OCI-LY7 (cell line): ENCODE measurements around the gene C16orf96. TPM values are rescaled to one million over a fixed set of nuclear protein-coding genes. Genes with fewer than 3 reads are reported as not detected.

ENCODE experiments used
- BruUV-seq: library from RNA; stranded (reverse); fragments of 400-500 nt; replicated peaks from 2 replicates; lab custom pipeline; 2021; lab: Mats Ljungman, UMichigan
- CTCF ChIA-PET: fragments of 300-600 bp; sonication (Branson Sonifier 250); formaldehyde crosslinking; loops from one replicate; lab custom pipeline; 2022; ENCODE audit warnings: antibody characterized with exemption; ENCODE audit not compliant: unreplicated experiment; lab: Charles Lee
- POLR2A ChIA-PET: fragments of 300-600 bp; sonication (Branson Sonifier 250); formaldehyde crosslinking; loops from one replicate; lab custom pipeline; 2022; ENCODE audit warnings: antibody characterized with exemption; lab: Charles Lee
- DNase-seq: peaks from one replicate; pipeline ENCODE4 v3.0.0-alpha.2; 2015; ENCODE audit warnings: low spot score
- H2AFZ ChIP-seq: fragments of 200-600 bp; sonication (generic), shearing (Covaris generic); 2 replicates; pipeline ENCODE4 v1.6.1; 2014; ENCODE audit warnings: mild to moderate bottlenecking, antibody characterized with exemption, low read length, moderate library complexity
- H3K27ac ChIP-seq: fragments of 200-600 bp; sonication (generic); 2 replicates; pipeline ENCODE4 v1.5.1; 2014; ENCODE audit warnings: mixed run types, low read depth, mild to moderate bottlenecking, moderate library complexity, low read length, inconsistent platforms; ENCODE audit not compliant: poor library complexity, severe bottlenecking
- H3K36me3 ChIP-seq: fragments of 200-600 bp; sonication (generic); 2 replicates; pipeline ENCODE4 v1.6.1; 2014; ENCODE audit warnings: mild to moderate bottlenecking, antibody characterized with exemption, low read length, moderate library complexity, mixed read lengths; ENCODE audit not compliant: insufficient read depth
- H3K4me1 ChIP-seq: fragments of 200-600 bp; sonication (generic); 2 replicates; pipeline ENCODE4 v1.5.1; 2014; ENCODE audit warnings: mild to moderate bottlenecking, low read length; ENCODE audit not compliant: insufficient read depth, poor library complexity, severe bottlenecking
- H3K4me2 ChIP-seq: fragments of 200-600 bp; sonication (generic); 2 replicates; pipeline ENCODE4 v1.6.1; 2014; ENCODE audit warnings: mild to moderate bottlenecking, low read length
- H3K4me3 ChIP-seq: fragments of 200-600 bp; sonication (generic); 2 replicates; pipeline ENCODE4 v1.5.1; 2014; ENCODE audit warnings: mild to moderate bottlenecking, low read depth, low read length; ENCODE audit not compliant: poor library complexity, severe bottlenecking
- H3K79me2 ChIP-seq: fragments of 200-600 bp; sonication (generic); 2 replicates; pipeline ENCODE4 v1.6.1; 2016; ENCODE audit warnings: low read depth, mild to moderate bottlenecking, low read length, moderate library complexity, mixed read lengths; ENCODE audit not compliant: insufficient read depth
- H3K9me2 ChIP-seq: fragments of 200-600 bp; sonication (generic); 2 replicates; pipeline ENCODE4 v1.6.1; 2016; ENCODE audit warnings: mild to moderate bottlenecking, low read length, mixed read lengths; ENCODE audit not compliant: insufficient read depth
- H3K9me3 ChIP-seq: fragments of 200-600 bp; sonication (generic); 2 replicates; pipeline ENCODE4 v1.6.1; 2014; ENCODE audit warnings: mild to moderate bottlenecking, mixed run types, low read length, mixed read lengths
- H4K20me1 ChIP-seq: fragments of 200-600 bp; sonication (generic); 2 replicates; pipeline ENCODE4 v1.6.1; 2014; ENCODE audit warnings: mild to moderate bottlenecking, antibody characterized with exemption, low read length, moderate library complexity, mixed read lengths; ENCODE audit not compliant: insufficient read depth
- CTCF ChIP-seq: fragments of 200-600 bp; sonication (generic); conservative IDR thresholded peaks from 2 replicates; pipeline ENCODE4 v1.5.1; 2014; ENCODE audit warnings: mild to moderate bottlenecking, antibody characterized with exemption, low read length, moderate library complexity, mixed read lengths
- EZH2phosphoT487 ChIP-seq: fragments of 200-600 bp; sonication (generic); IDR thresholded peaks from 2 replicates; pipeline ENCODE4 v1.6.1; 2018; ENCODE audit warnings: low read depth, borderline replicate concordance, mild to moderate bottlenecking, mixed run types, antibody characterized with exemption, low read length, moderate library complexity, mixed read lengths
- intact Hi-C: fragments of 100-400 bp; cut with micrococcal nuclease; formaldehyde crosslinking; loops from one replicate; pipeline ENCODE4 v1.10.0; 2022; ENCODE audit not compliant: unreplicated experiment
- total RNA-seq, 2 experiments: library from RNA; depleted of rRNA in 1 of 2; stranded (reverse); fragments of >200 nt in 1 of 2; shearing (Covaris generic) in 1 of 2; gene quantifications; 2 replicates each; pipeline ENCODE4 v1.2.3, GENCODE V29; 2014 to 2022

Gene C16orf96
- total RNA-seq, 2 experiments from 2014 or later: 0.13 to 0.27 TPM

GRCh38 chr16:4591706-4592470 is 35.7 kb downstream of the C16orf96 start:
- BruUV-seq: no TSS peak
- 0 out of 2 replicates have a peak, but pooled peaks cover 5% of the 10 kb centered on the region for H3K9me3 ChIP-seq
- no peak overlapping the region for H3K4me3 ChIP-seq
- H3K27ac ChIP-seq: no peak overlapping the region
- H3K4me2 ChIP-seq: no peak overlapping the region
- intact Hi-C loops: no loop called here
- no peak for TF ChIP-seq EZH2phosphoT487
- no peak for TF ChIP-seq CTCF
- H3K79me2 ChIP-seq: no peaks in the 10 kb centered on the region
- DNase-seq: no peak
- POLR2A ChIA-PET: no interaction called here
- H3K4me1 ChIP-seq: no peaks in the 10 kb centered on the region
- H3K36me3 ChIP-seq: no peaks in the 10 kb centered on the region
- H4K20me1 ChIP-seq: no peaks in the 10 kb centered on the region
- no peak overlapping the region for H2AFZ ChIP-seq
- CTCF ChIA-PET: no interaction called here
- H3K9me2 ChIP-seq: no peaks in the 10 kb centered on the region

GRCh38 chr16:4593086-4593485 is 36.9 kb downstream of the C16orf96 start:
- Histone ChIP-seq H3K4me2 (no peak overlapping the region), H2AFZ (no peak overlapping the region), H3K9me2 (no peaks in the 10 kb centered on the region), H3K79me2 (no peaks in the 10 kb centered on the region), H3K4me1 (no peaks in the 10 kb centered on the region), H3K27ac (no peak overlapping the region), H3K4me3 (no peak overlapping the region), H3K9me3 (0 out of 2 replicates have a peak, but pooled peaks cover 2% of the 10 kb centered on the region), H3K36me3 (no peaks in the 10 kb centered on the region), H4K20me1 (no peaks in the 10 kb centered on the region)
- BruUV-seq: no TSS peak
- POLR2A ChIA-PET: no interaction called here
- TF ChIP-seq CTCF (no peak), EZH2phosphoT487 (no peak)
- CTCF ChIA-PET: no interaction called here
- intact Hi-C loops: no loop called here
- no peak for DNase-seq
